ENCODE results near the gene CCDC7.

- TF ChIP-seq CTCF (IDR thresholded peaks at IDR 0.05; ENCODE audit: borderline replicate concordance, extremely low read depth, low read length, poor library complexity, severe bottlenecking) (no peak), EZH2 (IDR thresholded peaks at IDR 0.05; ENCODE audit: borderline replicate concordance, low read depth, low read length, severe bottlenecking) (no peak)
Measured at GRCh38 chr10:32411797-32412498, 34.0 kb upstream of the CCDC7 start.
